Measurements from ENCODE around the gene RAB3A. TPM values are rescaled to one million over a fixed set of nuclear protein-coding genes. Genes with fewer than 3 reads are reported as not detected.
A peak's percentile ranks its signal among the peaks of the same experiment; 100 is the strongest.
"Not testable (repeated sequence)": the region's sequence is repeated elsewhere in the genome, so short reads cannot be mapped to it uniquely, and the experiment has no call there.

The RAB3A gene
- total RNA-seq, 2 donors from 2014 or later = 23.8 to 29.2 TPM

DNA sequence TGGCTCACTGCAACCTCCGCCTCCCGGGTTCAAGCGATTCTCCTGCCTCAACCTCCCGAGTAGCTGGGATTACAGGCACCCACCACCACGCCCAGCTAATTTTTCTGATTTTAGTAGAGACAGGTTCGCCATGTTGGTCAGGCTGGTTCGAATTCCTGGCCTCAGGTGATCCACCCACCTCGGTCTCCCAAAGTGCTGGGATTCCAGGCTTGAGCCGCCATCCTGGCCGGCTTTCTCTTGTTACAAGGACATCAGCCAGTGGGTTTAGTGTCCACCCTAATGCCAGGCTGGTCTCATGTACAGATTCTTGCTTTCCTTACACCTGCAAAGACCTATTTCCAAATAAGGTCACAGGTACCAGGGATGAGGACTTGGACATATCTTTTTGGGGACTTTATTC lies 44.0 kb downstream of the RAB3A start:
- intact Hi-C loops (cut with DNase I) = loop anchor here in 1 of 2 donors (10.0 kb wide), 1 partner anchor 45 kb away; no protein-coding TSS in a partner anchor
- ATAC-seq = no peak
- DNase-seq = no peak

DNA sequence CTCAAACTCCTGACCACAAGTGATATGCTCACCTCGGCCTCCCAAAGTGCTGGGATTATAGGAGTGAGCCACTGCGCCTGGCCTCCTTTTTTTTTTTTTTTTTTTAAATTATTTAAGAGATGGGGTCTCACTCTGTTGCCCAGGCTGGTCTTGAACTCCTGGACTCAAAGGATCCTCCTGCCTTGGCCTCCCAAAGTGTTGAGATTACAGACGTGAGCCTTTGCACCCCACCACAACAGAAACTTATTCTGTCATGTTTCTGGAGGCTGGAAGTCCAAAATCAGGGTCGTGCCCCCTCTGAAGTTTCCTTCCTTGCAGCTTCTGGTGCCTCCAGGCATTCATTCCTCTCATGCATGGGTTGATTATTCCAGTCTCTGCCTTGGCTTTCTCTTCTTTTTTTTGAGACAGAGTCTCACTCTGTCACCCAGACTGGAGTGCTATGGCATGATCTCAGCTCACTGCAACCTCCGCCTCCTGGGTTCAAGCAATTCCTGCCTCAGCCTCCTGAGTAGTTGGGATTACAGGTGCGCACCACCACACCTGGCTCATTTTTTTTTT lies 44.7 kb downstream of the RAB3A start:
- intact Hi-C loops (cut with DNase I); ATAC-seq; DNase-seq: not testable (repeated sequence)

DNA sequence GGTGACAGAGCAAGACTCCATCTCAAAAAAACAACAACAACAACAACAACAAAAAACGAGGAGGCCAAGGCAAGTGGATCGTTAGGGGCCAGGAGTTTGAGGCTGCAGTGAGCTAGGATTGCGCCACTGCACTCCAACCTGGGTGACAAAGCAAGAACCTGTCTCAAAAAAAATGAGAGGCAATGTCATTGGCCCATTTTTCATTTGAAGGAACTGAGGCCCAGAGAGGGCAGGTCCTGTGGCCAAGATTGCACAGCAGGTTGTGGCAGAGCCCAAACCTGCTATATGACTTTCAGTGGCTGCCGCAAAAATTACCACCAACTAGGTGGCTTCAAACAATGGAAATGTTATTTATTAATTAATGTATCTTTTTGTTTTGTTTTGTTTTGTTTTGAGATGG lies 45.4 kb downstream of the RAB3A start:
- ATAC-seq (no peak), DNase-seq (no peak)
- intact Hi-C loops (cut with DNase I) = no loop called here

DNA sequence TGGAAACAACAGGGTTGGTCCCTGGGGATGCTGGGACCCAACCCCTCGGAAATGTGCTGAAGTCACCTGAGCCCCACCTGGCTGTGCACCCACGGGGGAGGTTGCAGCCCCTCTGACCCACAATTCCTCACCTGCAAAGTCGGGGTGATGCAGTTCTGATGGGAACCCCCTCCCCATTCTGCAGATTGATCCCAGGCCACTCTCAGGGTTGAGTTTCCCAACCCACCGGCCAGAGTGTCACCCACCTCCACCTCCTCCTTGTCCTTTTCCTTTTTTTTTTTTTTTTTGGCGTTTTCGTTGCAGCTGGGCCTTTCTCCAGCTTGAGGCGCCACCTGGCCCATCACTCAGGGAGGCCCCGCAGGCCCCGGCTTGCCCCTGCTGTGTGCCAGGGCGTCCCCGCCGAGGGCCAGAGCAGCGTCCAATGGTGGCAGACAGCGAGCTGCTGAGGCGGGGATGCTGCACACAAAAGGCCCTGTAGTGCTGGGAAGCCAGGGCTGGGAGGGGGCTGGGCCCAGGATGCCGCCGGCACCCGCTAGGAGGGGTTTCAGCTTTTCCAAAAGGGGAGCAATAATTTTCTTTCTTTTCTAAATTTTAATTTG lies 46.3 kb downstream of the RAB3A start:
- intact Hi-C loops (cut with DNase I) = no loop called here

DNA sequence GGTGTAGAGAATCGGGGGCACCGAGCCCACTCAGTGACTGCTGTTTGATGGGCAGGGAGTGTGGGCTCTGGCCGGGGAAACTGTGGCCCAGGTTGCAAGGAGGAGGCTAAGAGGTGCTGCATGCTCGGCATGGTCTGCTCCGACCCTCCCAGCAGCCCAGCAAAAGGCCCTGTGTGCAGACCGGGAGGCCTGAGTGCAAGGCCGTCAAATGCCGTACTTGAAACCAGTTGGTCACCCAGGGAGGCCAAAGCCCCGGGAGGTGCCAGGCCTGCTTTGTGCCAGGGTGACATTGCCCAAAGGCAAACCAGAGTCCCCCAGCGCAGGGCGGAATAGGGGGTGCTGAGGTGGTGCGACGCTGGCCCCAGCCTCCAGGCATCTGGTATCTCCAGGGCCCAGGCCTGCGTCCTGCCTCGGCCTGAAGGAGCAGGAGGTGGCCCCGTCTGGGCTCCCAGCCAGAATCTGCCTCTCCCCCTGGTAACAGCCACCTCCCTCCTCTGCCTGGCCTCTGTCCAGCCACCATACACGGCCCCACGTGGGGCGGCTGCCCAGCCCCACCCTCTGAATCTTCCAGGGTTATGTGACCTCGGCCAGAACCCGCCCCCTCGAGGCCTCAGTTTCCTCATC lies 46.9 kb downstream of the RAB3A start:
- intact Hi-C loops (cut with DNase I) = no loop called here
- DNase-seq = peak; percentile 91
- ATAC-seq = peak; percentile 18 to 22

More for the DNA sequence above, 46.3 kb downstream of the RAB3A start:
- DNase-seq (no peak), ATAC-seq (no peak)

DNA sequence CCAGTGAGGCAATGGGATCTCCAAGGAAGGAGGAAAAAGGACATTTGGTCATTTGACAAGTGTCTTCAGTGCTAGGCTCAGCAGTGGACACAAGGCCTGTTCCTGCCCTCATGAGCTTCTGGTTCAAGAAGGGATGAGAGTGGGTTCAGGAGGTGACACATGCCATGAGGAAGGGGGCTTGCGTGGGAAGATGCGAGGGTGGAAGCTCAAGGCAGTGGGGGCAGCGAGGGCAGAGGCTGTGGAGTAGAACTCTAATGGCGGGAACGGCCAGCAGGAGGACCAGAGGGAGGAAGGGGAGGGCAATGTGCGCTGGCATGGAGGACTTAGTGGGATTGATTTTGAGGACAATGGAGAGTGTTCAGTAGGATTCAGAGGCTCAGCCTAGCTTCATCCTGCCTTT lies 47.6 kb downstream of the RAB3A start:
- intact Hi-C loops (cut with DNase I) = no loop called here
- no peak for DNase-seq
- ATAC-seq = no peak

DNA sequence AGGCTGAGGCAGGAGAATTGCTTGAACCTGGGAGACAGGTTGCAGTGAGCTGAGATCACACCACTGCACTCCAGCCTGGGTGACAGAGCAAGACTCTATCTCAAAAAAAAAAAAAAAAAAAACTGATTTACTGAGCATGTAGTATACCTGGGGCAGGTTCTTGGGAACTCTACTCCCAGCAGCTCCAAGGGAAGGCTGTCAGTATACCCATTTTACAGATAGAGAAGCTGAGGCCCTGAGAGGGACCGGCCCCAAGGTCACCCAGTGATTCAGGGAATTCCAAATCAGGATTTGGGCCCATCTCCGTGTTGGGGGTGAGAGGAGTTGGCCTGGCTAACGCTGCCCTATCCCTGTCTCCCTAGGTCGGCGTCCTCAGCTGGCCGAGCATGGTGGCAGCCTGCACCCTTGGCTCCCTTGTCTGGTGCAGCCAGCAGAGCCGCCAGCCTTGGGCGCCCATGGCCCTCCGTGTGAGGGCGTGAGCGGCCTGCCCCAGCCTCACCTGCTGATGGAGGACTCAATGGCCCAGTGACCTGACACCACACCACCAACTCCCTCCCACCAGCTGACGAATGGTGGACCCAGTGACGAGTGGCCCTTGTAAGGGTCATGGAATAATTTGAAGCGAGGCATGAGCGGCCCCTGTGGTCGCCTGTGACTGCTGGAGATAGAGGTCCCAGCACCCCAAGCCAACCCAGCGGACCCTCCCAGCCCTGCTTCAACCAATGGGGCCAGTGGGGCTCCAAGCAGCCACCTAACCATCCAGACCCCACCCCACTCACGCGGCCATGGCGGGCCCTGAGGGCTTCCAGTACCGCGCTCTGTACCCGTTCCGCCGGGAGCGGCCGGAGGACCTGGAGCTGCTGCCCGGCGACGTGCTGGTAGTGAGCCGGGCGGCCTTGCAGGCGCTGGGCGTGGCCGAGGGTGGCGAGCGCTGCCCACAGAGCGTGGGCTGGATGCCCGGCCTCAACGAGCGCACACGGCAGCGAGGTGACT lies 48.5 kb downstream of the RAB3A start:
- ATAC-seq (no peak), DNase-seq (no peak)
- intact Hi-C loops (cut with DNase I) = no loop called here

DNA sequence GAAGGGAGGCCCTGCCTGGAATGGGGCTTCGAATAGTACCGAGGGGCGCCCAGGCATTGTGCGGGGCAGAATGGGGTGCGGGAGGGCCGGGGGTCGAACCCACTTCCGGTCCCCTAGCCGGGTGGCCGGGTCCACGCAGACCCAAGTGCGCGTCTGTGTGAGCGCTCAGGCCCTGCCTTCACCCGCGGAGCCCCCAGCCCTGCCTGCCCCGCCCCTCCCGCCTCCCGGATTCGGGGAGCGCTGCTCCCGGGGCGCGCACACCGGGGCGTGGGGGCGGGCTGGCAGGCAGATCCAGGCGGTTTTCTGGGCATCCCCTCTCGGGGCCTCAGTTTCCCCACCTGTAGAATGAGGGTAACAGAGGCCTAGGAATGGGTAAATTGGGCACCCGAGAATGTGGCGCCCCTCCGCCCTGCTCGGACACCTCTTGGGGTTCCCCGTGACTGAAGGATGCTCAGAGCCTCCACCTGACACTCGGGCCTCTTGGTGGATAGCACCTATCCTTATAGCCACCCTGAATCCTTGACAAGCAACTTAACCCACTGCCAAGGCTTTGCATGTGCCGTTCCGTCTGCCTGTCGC lies 50.2 kb downstream of the RAB3A start:
- intact Hi-C loops (cut with DNase I) = loop anchor here in 1 of 2 donors (5.0 kb wide), 1 partner anchor 36 kb away; no protein-coding TSS in a partner anchor

DNA sequence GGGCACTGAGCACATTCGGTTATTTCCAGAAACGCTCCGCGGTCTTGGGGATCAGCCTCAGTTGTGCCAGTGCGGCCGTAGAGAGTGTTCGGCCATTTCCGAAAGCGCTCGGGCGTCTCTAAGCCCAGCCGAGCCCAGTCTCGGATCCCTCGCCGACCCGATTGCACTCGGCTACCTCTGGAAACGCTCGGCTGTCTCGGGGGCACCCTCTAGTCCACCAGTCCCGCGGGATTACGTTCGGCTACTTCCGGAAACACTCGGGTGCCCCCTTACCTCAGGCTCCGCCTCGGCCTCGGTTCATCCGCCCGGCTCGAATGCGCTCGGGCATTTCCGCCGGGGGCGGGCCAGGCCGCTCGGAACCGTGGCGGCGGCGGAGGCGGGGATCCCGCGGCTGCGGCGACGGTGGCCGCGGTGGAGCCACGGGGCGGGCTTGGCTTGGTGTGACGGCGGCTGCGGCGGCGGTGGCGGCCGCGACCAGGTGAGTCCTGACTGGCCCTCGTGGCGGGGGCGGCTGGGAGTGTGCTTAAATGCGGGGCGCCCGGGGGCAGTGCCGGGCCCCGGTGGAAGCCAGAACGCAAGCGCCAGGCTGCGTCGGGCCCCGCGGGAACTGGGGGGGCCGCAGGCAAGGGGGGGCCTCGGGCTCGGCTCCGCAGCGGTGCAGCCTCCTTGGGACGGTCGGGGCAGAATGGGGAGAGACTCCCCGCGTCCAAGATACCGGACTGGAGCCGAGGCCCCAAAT lies 50.9 kb downstream of the RAB3A start, which contains the start of gene PIK3R2:
PIK3R2 (plus strand) TSS at position 347 of the 739 bp plus-strand sequence. CDS start 2,717 bp downstream, outside the sequence.
- DNase-seq (peak; percentile 100), ATAC-seq (peak; percentile 90 to 91)
- intact Hi-C loops (cut with DNase I) = loop anchor here in 1 of 2 donors (5.0 kb wide), 1 partner anchor 36 kb away; no protein-coding TSS in a partner anchor

More for the DNA sequence above, 50.2 kb downstream of the RAB3A start:
- ATAC-seq (peak in 1 of 2 donors; percentile 1), DNase-seq (peak; percentile 35)

DNA sequence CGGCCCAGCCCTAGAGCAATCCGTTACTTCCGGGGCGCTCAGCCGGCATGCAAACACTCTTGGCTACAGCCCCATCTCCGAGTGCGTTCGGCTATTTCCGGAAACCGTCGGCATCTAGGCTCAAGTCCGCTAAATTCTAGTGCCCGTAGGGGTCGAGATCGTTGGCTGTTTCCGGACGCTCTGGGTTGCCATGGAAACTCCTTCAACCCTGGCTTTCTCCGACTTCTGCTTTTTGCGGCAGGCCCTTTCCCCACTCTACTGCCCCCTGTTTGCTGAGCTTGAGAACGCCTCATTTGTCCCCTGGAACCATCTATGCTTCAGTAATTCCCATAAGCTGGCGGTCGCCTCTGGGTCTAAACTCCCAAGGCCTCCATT lies 51.4 kb downstream of the RAB3A start:
- peak; percentile 97 for DNase-seq
- intact Hi-C loops (cut with DNase I) = loop anchor here in 1 of 2 donors (5.0 kb wide), 1 partner anchor 35 kb away; no protein-coding TSS in a partner anchor
- ATAC-seq = peak; percentile 64 to 81

DNA sequence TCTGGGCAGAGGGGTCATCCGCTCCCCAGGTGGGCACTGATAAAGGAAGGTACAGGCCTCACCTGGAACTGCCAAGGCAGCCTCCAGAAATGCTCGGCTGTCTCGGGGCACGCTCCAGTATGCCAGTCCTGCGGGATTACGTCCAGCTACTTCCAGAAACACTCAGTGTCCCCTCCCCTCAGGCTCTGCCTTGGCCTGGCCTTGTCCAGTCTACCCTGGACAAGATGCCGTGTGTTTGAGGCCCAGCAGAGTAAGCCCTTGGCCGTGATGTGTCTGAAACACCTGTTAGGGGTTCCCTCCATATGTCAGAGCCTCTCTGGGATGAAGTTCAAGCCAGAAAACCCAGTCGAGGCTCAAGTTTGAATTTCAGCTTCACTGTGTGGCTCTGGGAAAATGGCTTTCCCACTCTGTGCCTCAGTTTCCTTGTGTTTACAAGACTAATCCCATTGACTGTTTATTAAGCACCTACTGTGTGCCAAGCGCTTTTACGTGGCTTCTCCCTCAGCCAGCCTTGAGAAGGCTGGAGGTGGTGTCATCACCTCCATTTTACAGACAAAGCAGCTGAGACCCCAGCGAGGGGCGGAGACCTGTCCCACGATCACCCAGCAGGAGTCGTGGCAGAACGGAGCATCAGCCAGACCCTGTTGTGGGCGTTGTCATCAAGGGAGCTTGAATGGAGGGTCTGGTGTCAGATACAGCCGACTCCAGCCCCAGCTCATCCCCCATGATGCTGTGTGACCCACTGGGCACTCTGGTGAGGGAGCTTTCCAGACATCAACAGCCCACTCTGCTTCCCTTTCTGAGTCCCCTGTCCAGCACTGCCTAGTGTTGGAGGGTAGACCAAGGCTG lies 52.8 kb downstream of the RAB3A start:
- ATAC-seq (no peak), DNase-seq (no peak)
- intact Hi-C loops (cut with DNase I) = loop anchor here in 1 of 2 donors (5.0 kb wide), 1 partner anchor 34 kb away; no protein-coding TSS in a partner anchor

DNA sequence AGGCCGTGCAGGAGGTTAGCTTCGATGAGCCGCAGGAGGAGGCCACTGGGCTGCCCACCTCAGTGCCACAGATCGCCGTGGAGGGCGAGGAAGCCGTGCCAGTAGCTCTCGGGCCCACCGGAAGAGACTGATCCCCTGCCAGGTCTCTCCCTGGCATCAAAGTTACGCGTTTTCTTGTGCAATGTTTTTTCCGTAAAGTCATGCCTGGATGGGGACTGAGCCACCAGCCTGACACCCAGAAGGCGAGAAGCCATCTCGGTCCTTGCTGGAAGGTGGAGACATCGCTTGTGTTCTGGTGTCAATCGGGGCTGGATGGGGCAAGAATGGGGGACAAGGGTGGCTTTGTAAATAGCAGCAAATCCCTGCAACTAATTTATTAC lies 54.3 kb downstream of the RAB3A start:
- intact Hi-C loops (cut with DNase I) = no loop called here
- DNase-seq = no peak
- no peak for ATAC-seq

DNA sequence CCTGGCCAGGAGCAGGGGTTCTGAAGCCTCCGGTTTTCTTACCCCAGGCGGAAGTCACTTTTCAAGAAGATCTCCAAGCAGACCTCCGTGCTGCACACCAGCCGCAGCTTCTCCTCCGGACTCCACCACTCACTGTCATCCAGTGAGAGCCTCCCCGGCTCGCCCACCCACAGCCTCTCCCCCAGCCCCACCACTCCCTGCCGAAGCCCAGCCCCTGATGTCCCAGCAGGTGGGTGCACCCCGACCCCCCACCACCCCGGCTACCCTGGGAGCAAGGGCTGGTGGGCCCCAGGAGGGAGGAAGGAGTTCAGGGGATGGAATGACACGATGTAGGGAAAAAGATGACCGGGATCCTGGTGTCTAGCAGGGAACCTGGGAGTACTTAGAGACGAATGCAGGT lies 56.4 kb downstream of the RAB3A start:
- DNase-seq (no peak), ATAC-seq (no peak)
- intact Hi-C loops (cut with DNase I) = no loop called here

Measured in left cardiac atrium (tissue), 4 donors.